B cell (primary cell): ENCODE data around the gene IKBKE. TPM values are rescaled to one million over a fixed set of nuclear protein-coding genes. Genes with fewer than 3 reads are reported as not detected.
A peak's percentile ranks its signal among the peaks of the same experiment; 100 is the strongest.

ENCODE experiments used
- ATAC-seq: fragments of 200-7000 bp; cut with Tn5 transposase; one replicate; pipeline ENCODE4 v1.10.0; 2021; ENCODE audit warnings: low read depth, mild to moderate bottlenecking, moderate number of reproducible peaks, moderate library complexity
- CTCF ChIA-PET: fragments of 350-600 bp; sonication (Branson Sonifier 250); formaldehyde crosslinking; loops from one replicate; lab custom pipeline; 2021; ENCODE audit warnings: antibody characterized with exemption, inconsistent platforms; lab: Charles Lee
- POLR2A ChIA-PET: fragments of 350-600 bp; sonication (Branson Sonifier 250); formaldehyde crosslinking; loops from one replicate; lab custom pipeline; 2021; ENCODE audit warnings: antibody characterized with exemption; lab: Charles Lee
- DNase-seq: peaks from one replicate; pipeline ENCODE4 v3.0.0; 2013
- H2AFZ ChIP-seq: 2 replicates; pipeline ENCODE4 v1.6.1; 2012; ENCODE audit warnings: mild to moderate bottlenecking, low read depth, low read length; ENCODE audit not compliant: insufficient read depth, poor library complexity, severe bottlenecking
- H3K27ac ChIP-seq, 2 donors: 1 replicate in 1 of 2; 2 replicates in 1 of 2; pipeline ENCODE4 v1.5.1; 2012 to 2013; ENCODE audit warnings: low read length in 2 of 2, mild to moderate bottlenecking in 2 of 2, moderate library complexity in 1 of 2
- H3K27me3 ChIP-seq, 4 experiments: fragments of 200-600 bp in 1 of 4; sonication (generic) in 1 of 4; replicated peaks in 1 of 4; 1 replicate in 2 of 4; 2 replicates in 2 of 4; pipeline versions ENCODE4 v1.6.1 to v1.7.0; 2013 to 2016; ENCODE audit warnings: low read length in 3 of 4, mild to moderate bottlenecking in 2 of 4, mixed read lengths in 1 of 4, moderate library complexity in 1 of 4; ENCODE audit not compliant: insufficient read depth in 4 of 4, control insufficient read depth in 3 of 4; ENCODE audit errors: control extremely low read depth in 1 of 4
- H3K36me3 ChIP-seq, 2 experiments: replicated peaks in 1 of 2; 1 replicate in 1 of 2; 2 replicates in 1 of 2; pipeline versions ENCODE4 v1.6.1 to v1.7.1; 2013; ENCODE audit warnings: low read length in 1 of 2; ENCODE audit not compliant: insufficient read depth in 2 of 2, control insufficient read depth in 1 of 2; ENCODE audit errors: control extremely low read depth in 1 of 2, extremely low read depth in 1 of 2
- H3K4me1 ChIP-seq, 2 donors: fragments of 200-600 bp in 1 of 2; sonication (generic) in 1 of 2; 1 replicate in 1 of 2; 2 replicates in 1 of 2; pipeline versions ENCODE4 v1.5.1 to v1.6.1; 2013 to 2017; ENCODE audit warnings: low read length in 2 of 2; ENCODE audit not compliant: control insufficient read depth in 2 of 2, insufficient read depth in 2 of 2
- H3K4me2 ChIP-seq: replicated peaks from 2 replicates; pipeline ENCODE3; 2012; ENCODE audit warnings: mild to moderate bottlenecking, low read depth, low read length; ENCODE audit not compliant: poor library complexity, severe bottlenecking
- H3K4me3 ChIP-seq, 5 experiments: fragments of 200-600 bp in 1 of 5; sonication (generic) in 1 of 5; 1 replicate in 3 of 5; 2 replicates in 2 of 5; pipeline versions ENCODE4 v1.5.1 to v1.7.0; 2011 to 2016; ENCODE audit warnings: low read length in 4 of 5, mild to moderate bottlenecking in 4 of 5, low read depth in 2 of 5, control low read depth in 1 of 5, moderate library complexity in 1 of 5; ENCODE audit not compliant: insufficient read depth in 1 of 5; ENCODE audit errors: control extremely low read depth in 1 of 5, extremely low read depth in 1 of 5
- H3K79me2 ChIP-seq: fragments of 200-600 bp; sonication (generic); one replicate; pipeline ENCODE4 v1.6.0; 2016; ENCODE audit warnings: low read length; ENCODE audit not compliant: control insufficient read depth, insufficient read depth
- H3K9ac ChIP-seq: fragments of 200-600 bp; sonication (generic); 2 replicates; pipeline ENCODE4 v1.6.1; 2017; ENCODE audit warnings: mild to moderate bottlenecking, low read length, moderate library complexity
- H3K9me3 ChIP-seq, 3 donors: one replicate each; pipeline versions ENCODE4 v1.6.1 to v1.7.1; 2013; ENCODE audit warnings: low read length in 2 of 3; ENCODE audit not compliant: control insufficient read depth in 2 of 3, insufficient read depth in 1 of 3; ENCODE audit errors: control extremely low read depth in 1 of 3
- H4K20me1 ChIP-seq: 2 replicates; pipeline ENCODE4 v1.6.0; 2012; ENCODE audit warnings: mild to moderate bottlenecking, low read length; ENCODE audit not compliant: insufficient read depth, control insufficient read depth, poor library complexity, severe bottlenecking
- H3K27ac Mint-ChIP-seq: one replicate; pipeline ENCODE4 v1.8.0; 2021; ENCODE audit warnings: mixed read lengths
- H3K27me3 Mint-ChIP-seq: one replicate; pipeline ENCODE4 v1.8.0; 2021; ENCODE audit warnings: mixed read lengths
- H3K4me1 Mint-ChIP-seq: one replicate; pipeline ENCODE4 v1.8.0; 2021; ENCODE audit warnings: mixed read lengths
- H3K4me3 Mint-ChIP-seq: one replicate; pipeline ENCODE4 v1.8.0; 2021; ENCODE audit warnings: mixed read lengths
- H3K9me3 Mint-ChIP-seq: one replicate; pipeline ENCODE4 v1.8.0; 2022; ENCODE audit warnings: mixed read lengths; ENCODE audit not compliant: insufficient read depth
- EZH2 ChIP-seq: IDR thresholded peaks from 2 replicates; pipeline ENCODE4 v1.6.1; 2012; ENCODE audit warnings: borderline replicate concordance, low read depth, mild to moderate bottlenecking, moderate library complexity, low read length; ENCODE audit not compliant: insufficient read depth, poor library complexity, severe bottlenecking
- WGBS: methylation state at CpG from one replicate; pipeline ENCODE4 v1.1.5; 2013; ENCODE audit warnings: missing lambda C conversion rate; ENCODE audit not compliant: insufficient coverage; 5-methylcytosine and 5-hydroxymethylcytosine counted together
- intact Hi-C: fragments of 100-400 bp; cut with micrococcal nuclease; formaldehyde crosslinking; loops from one replicate; pipeline ENCODE4 v1.10.0; 2022
- polyA plus RNA-seq: library from polyadenylated mRNA; depleted of rRNA; stranded (reverse); fragments of >200 nt; gene quantifications from 2 replicates; pipeline ENCODE4 v1.2.3, GENCODE V29; 2012
- total RNA-seq, 2 donors: library from RNA; stranded (reverse); fragments of 120-200 nt in 1 of 2; gene quantifications; 1 replicate in 1 of 2; 2 replicates in 1 of 2; pipeline versions ENCODE4 v1.2.3 to v1.2.4, GENCODE V29; 2013 to 2022
- TF ChIP-seq, protein P1 (sequence below): fragments of 200-600 bp; IDR thresholded peaks from one replicate; pipeline ENCODE4 v1.8.0; 2022; ENCODE audit warnings: antibody characterized with exemption, mild to moderate bottlenecking

The IKBKE gene
- total and polyA plus RNA-seq, 2 donors (not counting 1 experiment from before 2014, with no cell fraction given): 40.8 to 55.4 TPM

DNA sequence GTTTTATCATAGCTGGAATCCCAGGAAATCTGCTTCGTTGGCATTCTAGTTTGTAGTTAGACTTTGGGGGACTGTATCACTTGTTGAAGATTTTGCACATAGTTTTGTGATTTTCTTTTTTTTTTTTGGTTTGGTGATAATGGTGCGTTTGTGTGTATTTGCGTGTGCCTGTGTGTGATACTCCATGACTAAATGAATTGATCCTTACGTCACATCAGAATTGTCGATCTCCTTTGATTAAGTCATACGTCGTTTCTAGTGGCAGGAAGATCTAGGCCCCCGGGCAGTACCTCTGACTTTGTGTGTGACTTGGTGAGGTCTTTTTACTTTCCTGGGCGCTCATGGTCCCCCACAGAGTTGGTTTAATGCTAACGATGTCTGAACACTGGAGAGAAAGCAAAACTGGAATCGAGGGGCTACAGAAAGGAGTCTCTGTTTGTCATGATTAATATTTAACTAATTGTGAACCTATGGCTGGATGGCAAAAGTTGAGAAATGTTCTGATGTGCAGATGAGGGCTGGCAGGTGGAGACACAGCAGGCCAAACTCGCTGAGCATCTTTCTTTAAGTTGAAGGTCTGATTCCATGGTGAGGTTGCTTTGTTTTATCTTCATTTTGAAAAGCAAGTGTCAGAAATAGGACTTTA, 39.5 kb downstream of the IKBKE start:
- Mint-ChIP-seq H3K4me3 (peak overlapping the region; percentile 56), H3K27me3 (peaks cover 32% of the 10 kb centered on the region), H3K9me3 (no peaks in the 10 kb centered on the region), H3K27ac (no peak overlapping the region), H3K4me1 (peaks cover 21% of the 10 kb centered on the region)
- H3K36me3 ChIP-seq: no peaks in the 10 kb centered on the region
- H3K79me2 ChIP-seq: no peaks in the 10 kb centered on the region
- H3K27ac ChIP-seq: no peak overlapping the region
- peaks cover 0 to 58% (median 19%) of the 10 kb centered on the region in 4 experiments for H3K27me3 ChIP-seq
- peaks cover 19 to 21% of the 10 kb centered on the region in 2 donors for H3K4me1 ChIP-seq
- no peak for TF ChIP-seq EZH2
- TF ChIP-seq, protein P1, sequence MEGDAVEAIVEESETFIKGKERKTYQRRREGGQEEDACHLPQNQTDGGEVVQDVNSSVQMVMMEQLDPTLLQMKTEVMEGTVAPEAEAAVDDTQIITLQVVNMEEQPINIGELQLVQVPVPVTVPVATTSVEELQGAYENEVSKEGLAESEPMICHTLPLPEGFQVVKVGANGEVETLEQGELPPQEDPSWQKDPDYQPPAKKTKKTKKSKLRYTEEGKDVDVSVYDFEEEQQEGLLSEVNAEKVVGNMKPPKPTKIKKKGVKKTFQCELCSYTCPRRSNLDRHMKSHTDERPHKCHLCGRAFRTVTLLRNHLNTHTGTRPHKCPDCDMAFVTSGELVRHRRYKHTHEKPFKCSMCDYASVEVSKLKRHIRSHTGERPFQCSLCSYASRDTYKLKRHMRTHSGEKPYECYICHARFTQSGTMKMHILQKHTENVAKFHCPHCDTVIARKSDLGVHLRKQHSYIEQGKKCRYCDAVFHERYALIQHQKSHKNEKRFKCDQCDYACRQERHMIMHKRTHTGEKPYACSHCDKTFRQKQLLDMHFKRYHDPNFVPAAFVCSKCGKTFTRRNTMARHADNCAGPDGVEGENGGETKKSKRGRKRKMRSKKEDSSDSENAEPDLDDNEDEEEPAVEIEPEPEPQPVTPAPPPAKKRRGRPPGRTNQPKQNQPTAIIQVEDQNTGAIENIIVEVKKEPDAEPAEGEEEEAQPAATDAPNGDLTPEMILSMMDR: no peak
- ChIA-PET POLR2A (no interaction called here), CTCF (no interaction called here)
- peaks cover 0 to 3% (median 0%) of the 10 kb centered on the region in 3 donors for H3K9me3 ChIP-seq
- no peak overlapping the region for H3K9ac ChIP-seq
- DNase-seq (no peak), ATAC-seq (no peak)
- no peak overlapping the region for H3K4me3 ChIP-seq
- H3K4me2 ChIP-seq: no peak overlapping the region
- no peak overlapping the region for H2AFZ ChIP-seq
- H4K20me1 ChIP-seq: no peaks in the 10 kb centered on the region
- intact Hi-C loops: loop anchor here (5.0 kb wide), 1 partner anchor 37 kb away; the partner anchor contains the start of gene IKBKE
- WGBS: 97% methylated on average over 10 of the region's 12 CpGs

GRCh38 chr1:206510371-206510770, 40.1 kb downstream of the IKBKE start:
- Histone ChIP-seq H3K79me2 (no peaks in the 10 kb centered on the region), H3K9ac (no peak overlapping the region), H3K36me3 (no peaks in the 10 kb centered on the region), H3K4me2 (no peak overlapping the region), H3K4me3 (no peak overlapping the region), H2AFZ (no peak overlapping the region), H3K27me3 (peaks cover 0 to 58% (median 19%) of the 10 kb centered on the region in 4 experiments), H3K4me1 (peaks cover 19 to 21% of the 10 kb centered on the region in 2 donors), H3K27ac (no peak overlapping the region), H4K20me1 (no peaks in the 10 kb centered on the region), H3K9me3 (peaks cover 0 to 3% (median 0%) of the 10 kb centered on the region in 3 donors)
- no peak overlapping the region for H3K27ac Mint-ChIP-seq
- no peak for TF ChIP-seq EZH2
- TF ChIP-seq, protein P1: no peak
- ChIA-PET POLR2A (no interaction called here), CTCF (no interaction called here)
- no peaks in the 10 kb centered on the region for H3K9me3 Mint-ChIP-seq
- H3K27me3 Mint-ChIP-seq: peaks cover 32% of the 10 kb centered on the region
- ATAC-seq (no peak), DNase-seq (no peak)
- intact Hi-C loops: no loop called here
- no peak overlapping the region for H3K4me3 Mint-ChIP-seq
- 56% methylated on average over 1 of the region's 5 CpGs for WGBS
- H3K4me1 Mint-ChIP-seq: peaks cover 21% of the 10 kb centered on the region
